IPS-18c (cell line): ENCODE measurements around the gene ETS2.

Source experiments
- H3K4me3 ChIP-seq: 2 replicates; pipeline ENCODE4 v1.7.0; 2013; ENCODE audit warnings: low read depth, mild to moderate bottlenecking, low read length, moderate library complexity; ENCODE audit not compliant: insufficient read depth
- H3K9me3 ChIP-seq: one replicate; pipeline ENCODE4 v1.6.1; 2013; ENCODE audit warnings: mild to moderate bottlenecking, low read length, moderate library complexity; ENCODE audit not compliant: control insufficient read depth, insufficient read depth

Gene ETS2

DNA sequence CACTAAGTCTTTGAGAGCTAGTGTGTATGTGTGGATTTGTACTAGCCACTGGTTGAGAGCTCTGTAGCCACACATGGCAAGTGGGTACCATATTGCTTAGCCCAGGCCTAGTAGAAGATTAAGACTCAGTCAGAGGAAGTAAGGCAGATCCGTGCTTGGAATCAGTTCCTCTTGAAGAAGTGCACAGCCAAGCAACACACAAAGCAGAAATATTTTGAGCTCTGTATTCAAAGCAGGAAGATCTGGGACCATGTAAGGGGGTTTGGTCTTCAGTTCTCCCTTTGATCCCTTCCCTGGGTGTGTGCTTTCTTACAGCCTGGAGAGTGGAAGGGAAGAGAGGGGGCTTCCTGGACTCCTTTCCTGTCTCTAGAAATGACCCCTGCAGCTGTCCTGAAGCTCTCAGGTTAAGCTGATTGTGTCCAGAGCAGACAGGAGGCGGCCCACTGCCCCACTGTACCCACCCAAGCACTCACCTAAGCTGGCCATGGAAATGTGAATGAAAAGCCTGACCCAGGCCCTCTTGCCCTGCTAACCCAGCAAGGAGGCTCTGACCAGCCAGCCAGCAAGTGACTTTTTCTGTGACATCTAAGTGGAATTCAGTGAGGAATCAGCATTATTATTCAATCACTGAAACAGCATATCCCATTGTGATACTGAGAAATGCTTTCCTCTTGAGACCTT lies 3.6 kb downstream of the ETS2 start:
- no peak overlapping the region for H3K4me3 ChIP-seq

GRCh38 chr21:38810034-38810825 lies 4.5 kb downstream of the ETS2 start:
- Histone ChIP-seq H3K4me3 (no peak overlapping the region), H3K9me3 (no peaks in the 10 kb centered on the region)

More for the DNA sequence above, 3.6 kb downstream of the ETS2 start:
- H3K9me3 ChIP-seq = no peaks in the 10 kb centered on the region

- H3K4me3 ChIP-seq = no peak overlapping the region
- H3K9me3 ChIP-seq = no peaks in the 10 kb centered on the region
These were observed 5.1 kb downstream of the ETS2 start for GRCh38 chr21:38810826-38811164.

DNA sequence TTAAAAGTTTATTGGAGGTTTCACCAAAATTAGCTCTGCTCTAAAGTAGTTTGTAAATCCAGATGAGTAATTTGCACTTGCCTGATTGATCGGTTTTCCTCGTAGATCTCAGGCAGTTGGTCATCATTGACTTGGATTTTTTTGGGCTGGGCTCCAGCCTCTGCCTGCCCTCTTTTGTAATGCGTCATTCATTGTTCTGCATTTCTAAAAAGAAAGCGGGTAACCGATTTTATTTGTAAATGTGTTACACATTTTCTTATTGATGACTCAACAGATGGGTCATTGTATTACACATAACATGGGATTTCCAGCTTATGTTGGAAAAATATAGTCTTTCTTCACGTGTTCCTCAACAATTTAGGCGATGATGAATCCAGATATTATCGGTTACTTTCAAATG lies 5.5 kb downstream of the ETS2 start:
- no peaks in the 10 kb centered on the region for H3K9me3 ChIP-seq
- H3K4me3 ChIP-seq = no peak overlapping the region

DNA sequence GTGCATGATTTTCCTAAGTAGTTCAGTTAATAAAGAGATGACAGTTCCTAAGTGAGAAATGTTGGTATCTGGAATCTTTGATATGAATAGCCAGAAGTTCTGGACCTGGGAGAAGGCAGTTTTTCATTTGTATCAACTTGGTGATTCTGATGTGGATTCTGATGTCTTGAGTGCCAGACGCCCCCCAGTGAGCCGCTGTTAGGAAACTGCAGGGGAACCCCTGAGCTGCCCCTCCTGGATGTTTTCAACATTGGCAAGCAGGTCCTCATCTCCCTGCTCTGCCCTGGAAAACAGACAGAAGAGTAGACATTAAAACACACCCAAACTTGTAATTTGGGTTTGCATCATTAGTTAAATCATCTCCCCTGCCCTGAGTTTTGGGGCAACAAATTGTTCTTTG lies 7.4 kb downstream of the ETS2 start:
- H3K9me3 ChIP-seq = no peaks in the 10 kb centered on the region
- no peak overlapping the region for H3K4me3 ChIP-seq

- Histone ChIP-seq H3K9me3 (no peaks in the 10 kb centered on the region), H3K4me3 (no peak overlapping the region)
These were observed 7.8 kb downstream of the ETS2 start for GRCh38 chr21:38813547-38813946.

DNA sequence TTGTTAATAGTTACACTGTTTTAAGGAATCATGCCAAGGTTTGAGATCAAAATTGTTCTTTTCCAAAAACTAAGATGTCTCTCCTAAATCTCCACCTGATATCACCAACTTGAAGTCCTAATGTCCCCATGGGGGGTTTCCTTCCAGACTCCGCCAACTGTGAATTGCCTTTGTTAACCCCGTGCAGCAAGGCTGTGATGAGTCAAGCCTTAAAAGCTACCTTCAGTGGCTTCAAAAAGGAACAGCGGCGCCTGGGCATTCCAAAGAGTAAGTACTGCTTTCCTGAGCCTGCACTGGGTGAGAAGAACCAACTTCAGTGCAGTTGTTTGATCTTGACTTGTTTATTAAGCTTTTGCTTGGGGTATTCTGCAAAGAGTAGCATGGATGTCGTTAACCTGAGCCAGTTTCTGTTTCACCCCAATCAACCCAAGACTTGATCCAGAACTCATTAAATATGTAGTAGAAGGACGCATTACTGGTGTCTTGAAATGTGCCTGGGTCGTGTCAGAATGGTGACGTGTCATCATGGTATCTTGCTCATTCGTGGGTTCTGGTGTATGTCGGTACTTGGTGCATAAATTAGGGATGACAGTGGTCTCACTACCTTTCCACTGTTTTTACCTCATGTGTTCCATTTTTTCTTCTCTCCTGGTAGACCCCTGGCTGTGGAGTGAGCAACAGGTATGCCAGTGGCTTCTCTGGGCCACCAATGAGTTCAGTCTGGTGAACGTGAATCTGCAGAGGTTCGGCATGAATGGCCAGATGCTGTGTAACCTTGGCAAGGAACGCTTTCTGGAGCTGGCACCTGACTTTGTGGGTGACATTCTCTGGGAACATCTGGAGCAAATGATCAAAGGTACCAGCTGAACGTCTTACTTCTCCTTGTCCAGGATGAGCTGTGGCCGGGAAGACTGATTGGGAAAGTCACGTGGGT lies 8.7 kb downstream of the ETS2 start:
- Histone ChIP-seq H3K9me3 (no peaks in the 10 kb centered on the region), H3K4me3 (no peak overlapping the region)

- Histone ChIP-seq H3K9me3 (no peaks in the 10 kb centered on the region), H3K4me3 (no peak overlapping the region)
These were observed 9.3 kb downstream of the ETS2 start for GRCh38 chr21:38815060-38815405.

DNA sequence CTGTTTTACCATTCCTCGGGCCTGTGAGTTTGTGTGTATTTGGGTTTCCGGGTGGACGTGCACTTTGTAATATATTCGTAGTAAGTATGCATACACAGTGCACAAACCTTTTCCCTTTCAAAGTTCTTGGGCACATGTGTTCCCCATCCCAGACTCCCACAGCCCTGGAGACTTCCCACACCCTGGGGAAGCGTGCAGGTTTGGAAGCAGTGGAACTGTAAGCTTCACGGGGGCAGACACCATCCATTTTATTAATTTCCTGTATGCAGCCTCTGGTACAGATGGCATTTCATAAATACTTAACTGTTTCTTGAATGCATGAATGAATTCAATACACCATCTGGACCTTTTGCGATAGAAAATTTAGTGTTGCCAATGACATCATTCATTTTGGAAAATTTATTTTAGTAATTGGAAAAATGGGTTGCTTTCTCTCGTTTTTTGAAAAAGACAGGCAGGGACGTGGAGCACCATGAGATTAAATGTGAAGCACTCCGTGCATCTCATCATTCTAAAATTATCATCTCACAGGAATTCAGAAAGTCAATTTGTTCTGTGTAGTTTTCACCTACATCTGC lies 10.8 kb downstream of the ETS2 start:
- Histone ChIP-seq H3K4me3 (no peak overlapping the region), H3K9me3 (no peaks in the 10 kb centered on the region)

DNA sequence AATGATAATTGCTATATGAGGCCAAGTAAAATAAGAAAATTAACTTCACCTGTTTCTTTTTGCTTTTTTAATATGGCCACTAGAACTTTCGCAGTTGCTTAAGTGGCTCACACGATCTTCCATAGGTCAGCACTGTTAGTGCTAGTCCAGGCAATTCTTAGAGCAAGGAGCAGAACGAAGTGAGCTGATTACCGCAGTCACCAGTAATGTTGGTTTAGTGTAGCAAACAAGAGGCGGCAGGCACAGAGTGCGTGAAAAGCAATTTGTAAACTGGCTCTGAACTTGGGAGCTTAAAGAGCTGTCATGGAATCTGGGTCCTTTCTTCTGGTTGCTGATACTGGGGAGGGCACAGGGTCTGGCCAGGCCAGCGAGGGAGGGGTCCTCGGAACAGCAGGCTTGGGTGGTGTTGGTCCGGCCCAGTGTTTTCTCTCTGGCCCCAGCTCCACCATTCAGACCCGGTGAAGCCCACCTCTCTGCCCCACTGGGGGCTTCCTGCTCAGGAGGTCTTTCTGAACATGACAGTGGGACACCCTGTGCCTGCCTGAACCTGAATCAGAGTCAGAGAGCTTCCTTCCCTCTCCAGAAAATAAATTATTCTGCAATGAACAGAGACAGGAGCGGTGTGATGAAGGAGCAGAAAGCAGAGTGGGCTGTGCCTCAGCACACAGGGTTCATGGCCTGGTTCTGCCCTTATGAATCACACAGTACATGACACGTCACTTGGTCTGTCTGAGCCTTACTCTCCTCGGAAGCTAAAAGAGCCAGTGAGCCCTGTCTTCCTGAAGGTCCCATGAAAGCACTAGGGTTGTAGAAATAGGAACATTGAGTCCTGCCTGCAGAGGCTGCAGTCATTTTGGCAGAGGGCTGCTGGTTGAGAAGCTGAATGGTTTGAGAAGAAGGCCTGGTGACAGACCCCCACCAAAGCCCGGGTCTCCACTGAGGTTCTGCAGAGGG lies 11.9 kb downstream of the ETS2 start:
- Histone ChIP-seq H3K4me3 (no peak overlapping the region), H3K9me3 (no peaks in the 10 kb centered on the region)

DNA sequence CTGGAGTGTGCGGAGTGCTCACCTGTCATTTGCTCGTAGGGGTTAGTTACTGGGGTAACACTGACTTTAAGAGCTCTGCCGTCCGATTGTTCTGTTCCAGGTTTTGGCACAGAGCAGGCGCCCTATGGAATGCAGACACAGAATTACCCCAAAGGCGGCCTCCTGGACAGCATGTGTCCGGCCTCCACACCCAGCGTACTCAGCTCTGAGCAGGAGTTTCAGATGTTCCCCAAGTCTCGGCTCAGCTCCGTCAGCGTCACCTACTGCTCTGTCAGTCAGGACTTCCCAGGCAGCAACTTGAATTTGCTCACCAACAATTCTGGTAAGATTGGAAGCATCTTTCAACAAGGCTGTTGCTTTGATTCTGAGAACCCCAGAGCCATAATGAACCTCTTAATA lies 12.6 kb downstream of the ETS2 start:
- no peak overlapping the region for H3K4me3 ChIP-seq
- H3K9me3 ChIP-seq = no peaks in the 10 kb centered on the region

GRCh38 chr21:38819051-38819718 lies 13.5 kb downstream of the ETS2 start:
- Histone ChIP-seq H3K4me3 (no peak overlapping the region), H3K9me3 (no peaks in the 10 kb centered on the region)

DNA sequence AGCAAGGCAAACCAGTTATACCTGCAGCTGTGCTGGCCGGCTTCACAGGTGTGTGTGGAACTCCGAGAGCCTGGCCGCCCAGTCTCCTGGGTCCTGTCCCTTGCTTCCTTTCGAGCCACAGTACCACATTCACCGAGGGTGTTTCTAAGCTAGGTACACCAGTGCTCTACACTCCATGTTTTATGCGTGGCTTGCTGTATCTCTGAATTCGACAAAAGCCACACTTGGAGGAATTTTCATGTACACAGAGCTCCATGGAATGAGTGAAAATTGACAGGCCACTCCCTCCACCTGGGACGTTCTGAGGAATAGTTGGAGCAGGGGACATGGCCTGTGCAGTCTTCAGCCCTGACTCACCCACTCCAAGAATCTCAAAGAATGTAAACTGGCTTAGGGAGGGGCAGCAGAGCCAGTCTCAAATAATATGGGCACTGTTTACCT lies 14.0 kb downstream of the ETS2 start:
- Histone ChIP-seq H3K9me3 (no peaks in the 10 kb centered on the region), H3K4me3 (no peak overlapping the region)

DNA sequence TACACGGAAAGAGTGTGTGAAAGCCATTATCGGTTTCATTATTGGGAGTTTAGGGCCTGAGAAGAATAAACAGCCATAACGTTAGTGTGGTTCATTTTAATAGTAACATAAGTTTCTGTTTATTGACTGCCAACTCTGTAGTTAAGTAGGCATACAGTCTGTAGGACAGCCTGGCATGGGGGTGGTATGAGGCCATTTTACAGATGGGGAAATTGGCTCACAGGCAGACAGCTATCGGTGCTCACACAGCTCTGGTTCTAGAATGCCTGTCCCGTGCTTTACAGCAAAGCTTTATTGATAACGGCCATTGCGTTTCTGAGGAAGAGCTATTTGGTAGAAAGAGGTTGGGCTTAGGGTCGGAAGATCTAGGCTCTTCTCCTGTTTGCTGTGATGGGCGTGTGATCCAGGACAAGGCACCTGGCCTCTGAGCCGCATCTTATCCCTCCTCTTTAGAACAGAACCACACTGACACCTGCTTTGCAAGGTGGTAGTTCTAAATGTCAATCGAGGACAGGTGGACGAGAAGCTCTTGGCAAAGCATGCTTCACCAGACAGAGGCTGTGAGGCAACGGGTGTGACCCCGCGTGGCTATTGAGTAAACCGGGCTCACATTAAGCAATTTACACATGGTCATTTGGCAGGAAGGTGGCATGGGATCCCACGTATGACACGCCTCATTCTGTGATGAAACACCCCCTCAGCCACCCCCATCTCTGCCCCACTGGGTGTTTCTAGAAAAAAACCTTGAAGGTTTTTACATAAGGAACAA lies 14.9 kb downstream of the ETS2 start:
- Histone ChIP-seq H3K9me3 (no peaks in the 10 kb centered on the region), H3K4me3 (no peak overlapping the region)

DNA sequence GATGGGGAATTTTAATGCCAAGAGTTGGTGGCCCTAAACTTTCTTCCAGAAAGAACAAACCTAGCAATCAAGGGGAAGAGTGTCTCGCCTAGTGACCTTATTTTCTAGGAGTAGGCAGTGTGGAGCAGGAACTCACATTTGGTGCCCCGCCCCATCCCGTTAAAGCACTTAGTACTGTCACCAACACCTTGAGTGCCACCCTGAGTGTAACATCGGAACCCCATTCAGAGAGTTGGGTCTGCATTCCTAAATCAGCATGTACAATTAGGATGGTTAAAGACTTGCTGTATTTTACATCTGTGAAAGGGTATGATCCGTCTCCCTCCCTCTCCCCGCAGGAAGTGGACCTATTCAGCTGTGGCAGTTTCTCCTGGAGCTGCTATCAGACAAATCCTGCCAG lies 15.5 kb downstream of the ETS2 start:
- Histone ChIP-seq H3K4me3 (no peak overlapping the region), H3K9me3 (no peaks in the 10 kb centered on the region)
